Fibroblast of villous mesenchyme (primary cell): ENCODE results near the gene TRABD2B. TPM values are rescaled to one million over a fixed set of nuclear protein-coding genes. Genes with fewer than 3 reads are reported as not detected.
A peak's percentile ranks its signal among the peaks of the same experiment; 100 is the strongest.

Experiments used
- DNase-seq: peaks from one replicate; pipeline ENCODE4 v3.0.0-alpha.2; 2010; ENCODE audit warnings: low read depth
- H3K4me3 ChIP-seq: 2 replicates; pipeline ENCODE4 v1.5.1; 2011; ENCODE audit warnings: low read depth, mild to moderate bottlenecking, low read length
- total RNA-seq: library from RNA; depleted of rRNA; stranded (reverse); fragments of >200 nt; gene quantifications from 2 replicates; pipeline ENCODE4 v1.2.3, GENCODE V29; 2012
- TF ChIP-seq, protein P1 (sequence below): IDR thresholded peaks from 2 replicates; pipeline ENCODE4 v1.5.1; 2012; ENCODE audit warnings: low read depth, mild to moderate bottlenecking, low read length; ENCODE audit not compliant: insufficient read depth

TRABD2B gene
- total RNA-seq, 1 donor = not detected

DNA sequence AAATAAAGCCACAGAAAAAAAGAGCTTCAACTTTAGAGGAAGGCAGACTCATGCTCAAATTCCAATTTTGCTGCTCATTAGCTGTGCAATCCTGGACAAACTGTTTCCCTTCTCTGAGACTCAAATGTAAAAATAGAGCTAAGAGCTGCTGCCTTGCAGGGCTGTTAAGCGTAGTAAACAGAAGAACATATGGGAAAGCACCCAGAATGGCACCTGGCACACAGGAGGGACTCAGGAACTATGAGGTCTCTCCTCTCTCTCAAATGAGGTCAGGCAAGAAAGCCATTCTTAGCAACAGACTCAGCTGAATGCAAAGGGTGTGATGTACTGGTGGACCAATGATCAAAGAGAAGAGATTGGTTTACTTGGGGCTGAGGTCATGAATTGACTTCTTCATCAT, 61.3 kb downstream of the TRABD2B start:
- TF ChIP-seq, protein P1, sequence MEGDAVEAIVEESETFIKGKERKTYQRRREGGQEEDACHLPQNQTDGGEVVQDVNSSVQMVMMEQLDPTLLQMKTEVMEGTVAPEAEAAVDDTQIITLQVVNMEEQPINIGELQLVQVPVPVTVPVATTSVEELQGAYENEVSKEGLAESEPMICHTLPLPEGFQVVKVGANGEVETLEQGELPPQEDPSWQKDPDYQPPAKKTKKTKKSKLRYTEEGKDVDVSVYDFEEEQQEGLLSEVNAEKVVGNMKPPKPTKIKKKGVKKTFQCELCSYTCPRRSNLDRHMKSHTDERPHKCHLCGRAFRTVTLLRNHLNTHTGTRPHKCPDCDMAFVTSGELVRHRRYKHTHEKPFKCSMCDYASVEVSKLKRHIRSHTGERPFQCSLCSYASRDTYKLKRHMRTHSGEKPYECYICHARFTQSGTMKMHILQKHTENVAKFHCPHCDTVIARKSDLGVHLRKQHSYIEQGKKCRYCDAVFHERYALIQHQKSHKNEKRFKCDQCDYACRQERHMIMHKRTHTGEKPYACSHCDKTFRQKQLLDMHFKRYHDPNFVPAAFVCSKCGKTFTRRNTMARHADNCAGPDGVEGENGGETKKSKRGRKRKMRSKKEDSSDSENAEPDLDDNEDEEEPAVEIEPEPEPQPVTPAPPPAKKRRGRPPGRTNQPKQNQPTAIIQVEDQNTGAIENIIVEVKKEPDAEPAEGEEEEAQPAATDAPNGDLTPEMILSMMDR = no peak
- H3K4me3 ChIP-seq = no peak overlapping the region
- no peak for DNase-seq

DNA sequence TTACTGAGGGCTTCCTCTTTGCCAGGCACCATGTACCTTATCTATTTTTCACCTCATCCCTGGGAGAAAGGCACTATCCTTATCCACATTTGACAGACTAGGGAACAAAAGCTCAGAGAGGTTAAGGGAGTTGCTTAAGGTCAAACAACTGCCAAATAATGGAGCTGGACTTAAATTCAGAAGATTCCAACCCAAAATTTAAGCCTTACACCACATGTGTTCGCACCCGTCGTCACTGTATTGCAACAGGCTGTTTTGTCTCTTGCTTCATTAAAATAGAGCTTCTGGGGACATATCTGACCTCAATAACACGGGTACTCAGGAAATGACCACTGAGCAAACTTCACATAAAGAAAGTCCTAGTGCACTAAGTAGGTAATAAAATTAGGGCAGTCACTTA, 62.0 kb downstream of the TRABD2B start:
- H3K4me3 ChIP-seq = no peak overlapping the region
- DNase-seq = peak; percentile 44
- TF ChIP-seq, protein P1 = no peak

DNA sequence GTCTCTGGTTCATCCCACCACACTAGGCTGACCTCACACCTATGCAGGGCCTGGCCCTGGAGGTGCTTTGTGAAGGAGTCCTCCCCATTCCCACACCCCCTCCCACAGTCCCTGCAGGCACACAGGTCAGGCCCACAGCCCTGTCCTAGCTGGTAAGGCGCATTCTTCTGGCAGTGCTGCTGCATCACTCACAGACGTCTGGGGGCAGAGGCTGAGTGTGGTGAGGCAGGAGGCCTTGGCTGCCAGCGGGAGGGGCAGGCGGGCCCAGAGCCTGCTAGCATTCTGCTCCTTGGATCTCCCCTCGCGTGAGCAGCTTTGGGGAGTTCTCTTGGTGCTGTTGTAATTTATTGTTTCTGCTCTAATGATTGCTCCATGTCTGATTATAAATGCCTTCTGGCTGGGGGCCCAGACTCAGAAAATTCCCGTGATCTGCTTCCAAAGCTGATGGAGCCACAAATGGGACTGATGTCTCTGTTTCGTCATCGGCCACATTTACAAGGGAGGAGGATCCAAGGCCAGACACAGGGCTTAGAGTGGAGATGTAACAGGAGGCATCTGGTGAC, 62.9 kb downstream of the TRABD2B start:
- H3K4me3 ChIP-seq = no peak overlapping the region
- TF ChIP-seq, protein P1 = no peak
- peak; percentile 85 for DNase-seq

DNA sequence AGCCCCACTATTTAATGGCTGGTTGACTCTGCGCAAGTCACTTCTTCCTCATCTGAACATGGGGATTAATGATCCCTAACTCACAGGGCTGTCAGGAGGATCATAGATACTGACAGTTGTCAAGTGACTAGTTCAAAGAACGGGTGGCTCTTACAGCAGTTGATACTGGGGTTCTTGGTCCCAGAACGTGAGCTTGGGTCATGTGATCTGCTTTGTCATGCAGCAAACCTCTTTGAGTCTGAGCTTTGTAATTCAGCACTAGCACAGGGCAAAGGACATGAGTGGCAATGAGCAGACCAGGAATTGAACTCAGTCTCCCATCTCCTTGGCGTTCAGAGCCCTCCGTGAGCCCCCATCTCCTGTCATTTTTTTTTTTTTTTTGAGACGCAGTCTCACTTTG, 64.4 kb downstream of the TRABD2B start:
- no peak overlapping the region for H3K4me3 ChIP-seq
- no peak for DNase-seq
- TF ChIP-seq, protein P1 = no peak

DNA sequence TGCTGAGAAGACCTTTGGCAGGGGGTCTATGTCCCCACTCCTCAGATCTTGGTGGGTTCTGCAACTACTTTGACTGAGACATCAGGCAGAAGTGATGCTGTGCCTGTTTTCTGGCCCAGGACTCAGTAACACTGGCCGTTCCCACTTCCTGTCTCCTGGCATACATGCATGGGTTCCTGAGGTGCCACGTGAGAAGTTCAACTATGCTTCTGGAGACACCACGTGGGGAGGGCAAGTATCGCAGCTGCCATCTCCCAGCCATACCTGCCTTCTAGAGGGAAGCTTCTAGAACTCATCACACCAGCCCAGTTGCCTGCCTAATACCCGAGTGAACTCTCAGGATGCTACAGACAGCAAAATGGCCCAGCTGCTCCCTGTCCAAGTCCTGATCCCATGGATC, 65.8 kb downstream of the TRABD2B start:
- DNase-seq = no peak
- TF ChIP-seq, protein P1 = no peak
- H3K4me3 ChIP-seq = no peak overlapping the region

DNA sequence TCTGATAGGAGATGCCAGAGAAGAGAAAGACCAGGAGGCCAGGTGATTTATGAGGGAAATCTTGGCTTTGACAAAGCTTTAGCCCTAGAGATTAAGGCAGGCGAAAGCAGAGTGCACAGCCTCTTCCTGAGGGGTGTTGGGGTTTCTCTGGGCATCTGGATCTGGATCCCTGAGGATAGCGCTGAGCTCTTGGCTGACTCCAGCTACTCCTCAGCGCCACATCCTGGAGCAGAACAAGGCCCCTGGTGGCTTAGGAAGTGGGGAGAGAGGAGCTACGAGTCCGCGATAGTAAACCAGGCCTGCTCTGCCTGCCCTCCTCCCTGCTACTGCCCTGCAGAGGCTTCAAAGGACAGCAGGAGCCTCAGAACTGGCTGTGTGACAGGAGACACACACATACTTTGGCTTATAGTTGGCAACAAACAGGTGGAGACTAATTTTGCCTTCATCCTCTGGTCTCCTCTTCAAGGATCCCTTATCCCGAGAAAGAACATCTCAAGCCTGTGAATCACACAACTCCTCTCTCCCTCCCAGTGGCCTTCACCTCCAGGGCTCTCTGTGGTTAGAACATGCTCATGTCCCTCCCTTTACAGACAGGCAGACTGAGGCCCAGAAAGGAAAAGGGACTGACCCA, 66.9 kb downstream of the TRABD2B start:
- TF ChIP-seq, protein P1 = no peak
- no peak overlapping the region for H3K4me3 ChIP-seq
- DNase-seq = no peak

DNA sequence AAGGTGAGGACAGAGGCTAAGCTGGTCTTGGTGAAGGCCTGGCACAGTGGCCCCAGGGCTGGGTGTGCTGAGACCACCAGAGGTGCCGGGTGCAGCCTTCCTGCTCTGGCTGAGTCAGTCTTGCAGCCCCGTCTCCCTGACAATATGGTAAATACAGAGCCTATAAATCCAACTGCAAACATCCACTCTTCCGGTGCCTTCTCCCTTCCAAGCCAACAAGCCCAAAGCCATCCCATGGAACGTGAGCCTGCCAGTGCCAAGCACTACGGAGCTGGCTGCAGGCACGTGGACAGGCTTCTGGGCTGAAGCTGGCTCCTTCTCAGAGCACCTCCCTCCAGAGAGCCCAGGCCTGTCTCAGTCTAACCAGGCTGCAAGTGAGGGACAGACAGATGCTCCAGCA, 70.0 kb downstream of the TRABD2B start:
- no peak for DNase-seq
- H3K4me3 ChIP-seq = no peak overlapping the region
- TF ChIP-seq, protein P1 = no peak
